NCI-H510A (cell line): ENCODE results near the gene P2RY2.
"Not testable (repeated sequence)": the region's sequence is repeated elsewhere in the genome, so short reads cannot be mapped to it uniquely, and the experiment has no call there.

ENCODE experiments used
- DNase-seq: peaks from one replicate; lab custom pipeline; 2025; lab: John Stamatoyannopoulos, UW

P2RY2 gene

DNA sequence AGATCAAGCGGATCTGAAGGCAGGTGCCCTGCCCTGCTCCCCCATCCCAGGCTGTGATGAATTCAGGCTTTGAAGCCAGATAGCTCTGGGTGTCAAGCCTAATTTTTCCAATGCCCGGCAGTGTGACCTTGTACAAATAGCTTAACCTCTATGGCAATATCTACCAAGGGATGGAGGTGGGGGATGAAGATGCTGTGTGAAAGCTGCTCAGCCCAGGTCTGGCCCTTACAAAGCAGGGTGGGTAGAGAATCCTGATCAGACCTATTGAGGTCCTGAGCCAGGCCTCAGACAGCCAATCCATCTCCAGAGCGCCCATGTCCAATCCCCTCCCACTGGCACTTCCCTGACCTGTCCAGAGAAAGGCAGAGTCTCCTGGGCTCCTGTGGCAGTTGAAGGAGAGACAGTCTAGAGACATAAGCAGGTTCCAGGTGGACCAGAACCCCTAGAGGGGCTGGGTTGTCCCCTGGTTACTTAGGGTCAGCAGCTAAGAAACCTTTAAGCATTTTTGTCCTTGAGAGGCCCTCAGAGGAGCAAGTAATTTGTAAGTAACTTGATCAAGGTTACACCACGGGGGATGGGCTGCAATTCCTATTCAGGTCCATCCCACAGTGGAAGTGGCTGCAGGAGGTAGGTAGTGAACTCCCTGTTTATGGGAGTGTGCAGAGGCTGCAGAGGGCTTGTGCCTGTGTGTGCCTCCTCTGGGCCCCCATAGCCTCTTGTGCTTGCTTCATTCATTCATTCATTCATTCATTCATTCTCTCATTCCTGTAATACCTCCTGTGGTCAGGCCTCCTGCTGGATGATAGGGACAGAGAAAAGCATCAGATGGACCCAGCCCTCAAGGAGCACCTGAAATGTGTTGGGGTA lies 10.4 kb downstream of the P2RY2 start:
- no peak for DNase-seq

DNA sequence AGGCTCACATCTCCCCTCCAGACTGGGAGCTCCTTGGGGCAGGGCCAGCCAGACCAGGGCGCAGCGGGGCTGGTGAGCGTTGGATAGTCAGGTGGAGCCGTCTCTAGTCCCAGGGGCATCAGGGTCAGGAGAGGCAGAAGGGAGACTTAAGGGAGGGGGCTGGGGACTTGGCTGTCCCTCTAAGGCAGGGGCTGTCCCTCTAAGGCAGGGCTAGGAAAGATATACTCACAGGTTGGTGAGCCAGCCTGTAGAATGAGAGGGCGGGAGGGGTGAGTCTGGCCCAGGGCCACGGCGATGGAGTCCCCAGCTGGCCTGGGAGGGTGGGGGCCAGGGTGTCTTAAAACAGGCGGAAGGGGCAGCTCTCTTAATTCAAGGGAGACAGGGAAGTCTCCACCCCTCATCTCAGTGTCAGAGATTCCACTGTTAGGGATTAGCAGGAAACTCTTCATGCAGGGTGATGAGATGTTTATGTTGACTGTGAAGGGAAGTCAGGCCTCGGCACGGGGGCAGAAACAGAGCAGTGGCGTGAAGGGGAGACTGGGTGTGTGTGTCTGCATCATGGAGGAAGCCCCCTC lies 11.3 kb downstream of the P2RY2 start:
- DNase-seq: no peak

DNA sequence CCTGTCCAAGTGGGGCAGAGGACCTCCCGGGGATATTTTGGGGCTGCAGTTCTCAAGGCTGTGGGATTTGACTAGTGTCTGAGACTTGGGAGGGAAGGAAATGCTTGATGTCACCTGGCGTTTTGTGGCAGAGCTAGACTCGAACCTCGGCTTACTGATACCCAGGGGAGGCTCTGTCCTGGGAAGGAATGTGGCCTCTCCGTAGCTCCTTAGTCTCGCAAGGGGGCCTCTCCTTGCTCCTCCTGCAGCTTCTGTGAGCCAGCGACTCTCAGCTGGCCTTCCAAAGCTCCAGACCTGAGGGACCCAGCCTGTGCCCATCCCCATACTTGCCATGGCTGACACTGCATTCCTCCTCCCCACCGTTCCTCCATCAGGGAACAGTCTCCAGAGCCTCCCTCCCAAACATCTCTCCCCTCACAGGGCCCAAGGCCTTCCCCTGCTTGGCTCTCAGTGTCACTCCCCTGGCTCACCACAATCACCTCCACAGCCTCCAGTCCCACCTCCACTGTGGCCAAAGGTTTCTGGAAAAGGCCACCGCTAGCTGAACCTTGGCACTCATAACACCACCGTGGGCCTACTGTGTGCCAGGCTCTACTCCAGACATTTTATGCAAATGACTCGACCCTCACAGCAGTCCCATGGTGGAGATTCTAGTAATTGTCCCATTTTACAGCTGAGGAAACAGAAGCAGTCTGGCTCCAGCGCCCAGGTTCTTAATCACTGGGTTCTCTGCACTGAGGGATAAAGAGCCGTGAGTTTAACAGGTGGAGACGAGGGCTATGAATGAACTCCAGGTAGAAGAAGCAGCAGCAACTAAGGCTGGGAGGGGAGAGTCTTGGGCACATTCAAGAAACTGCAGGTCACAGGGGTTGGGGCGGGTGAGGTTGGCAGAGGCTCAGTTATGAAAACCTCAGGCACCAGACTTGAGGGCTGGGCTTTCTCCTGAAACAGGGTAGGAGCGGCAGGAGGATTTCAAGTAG lies 12.1 kb downstream of the P2RY2 start:
- no peak for DNase-seq

DNA sequence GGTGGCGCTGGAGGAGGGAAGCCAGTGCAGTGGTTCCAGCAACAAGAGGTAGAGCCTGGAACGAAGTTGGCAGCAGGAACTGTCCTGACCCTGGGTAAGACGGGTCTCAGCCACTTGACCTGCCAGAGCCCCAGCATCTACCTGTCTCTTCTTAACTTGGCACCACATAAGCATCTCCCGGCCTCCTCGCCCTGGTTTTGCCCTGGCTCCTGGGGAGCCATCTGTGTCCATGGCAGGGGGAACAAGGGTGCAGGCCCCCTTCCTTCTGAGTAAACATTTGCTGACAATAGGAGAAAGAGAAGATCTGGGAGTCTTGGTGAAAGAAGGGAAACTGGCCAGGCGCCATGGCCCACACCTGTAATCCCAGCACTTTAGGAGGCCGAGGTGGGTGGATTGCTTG lies 12.8 kb downstream of the P2RY2 start:
- no peak for DNase-seq

DNA sequence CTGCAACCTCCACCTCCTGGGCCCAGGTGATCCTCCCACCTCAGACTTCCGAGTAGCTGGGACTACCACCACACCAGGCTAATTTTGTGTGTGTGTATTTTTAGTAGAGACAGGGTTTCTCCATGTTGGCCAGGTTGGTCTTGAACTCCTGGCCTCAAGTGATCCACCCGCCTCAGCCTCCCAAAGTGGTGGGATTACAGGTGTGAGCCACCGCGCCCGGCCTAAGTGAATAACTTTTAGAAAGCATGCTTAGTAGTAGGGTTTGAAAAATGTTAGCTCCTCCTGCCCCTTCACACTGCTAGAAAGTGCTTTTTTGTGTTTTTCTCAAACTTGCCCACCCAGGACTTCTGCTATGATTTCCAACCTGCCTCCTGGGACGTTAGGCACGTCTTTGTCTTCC lies 14.4 kb downstream of the P2RY2 start:
- DNase-seq: not testable (repeated sequence)

DNA sequence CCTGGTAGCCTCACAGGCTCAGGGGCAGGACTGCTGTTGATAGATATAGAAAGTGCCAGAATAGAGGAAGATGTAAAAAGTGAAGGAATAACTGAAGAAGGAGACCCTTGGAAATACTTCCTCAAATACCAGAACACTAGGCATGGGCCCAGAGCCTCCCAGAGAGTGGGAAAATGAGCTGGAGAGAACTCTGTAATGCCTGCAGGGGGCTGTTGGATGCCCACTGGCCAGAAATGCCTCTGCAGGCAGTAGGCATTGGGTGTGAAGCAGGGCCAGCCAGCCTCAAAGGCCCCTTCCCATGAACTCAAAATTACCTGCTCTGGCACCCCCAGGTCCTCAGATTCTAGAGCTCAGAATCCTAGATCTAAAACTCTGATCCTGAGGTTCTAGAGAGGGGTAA lies 15.1 kb downstream of the P2RY2 start:
- no peak for DNase-seq

DNA sequence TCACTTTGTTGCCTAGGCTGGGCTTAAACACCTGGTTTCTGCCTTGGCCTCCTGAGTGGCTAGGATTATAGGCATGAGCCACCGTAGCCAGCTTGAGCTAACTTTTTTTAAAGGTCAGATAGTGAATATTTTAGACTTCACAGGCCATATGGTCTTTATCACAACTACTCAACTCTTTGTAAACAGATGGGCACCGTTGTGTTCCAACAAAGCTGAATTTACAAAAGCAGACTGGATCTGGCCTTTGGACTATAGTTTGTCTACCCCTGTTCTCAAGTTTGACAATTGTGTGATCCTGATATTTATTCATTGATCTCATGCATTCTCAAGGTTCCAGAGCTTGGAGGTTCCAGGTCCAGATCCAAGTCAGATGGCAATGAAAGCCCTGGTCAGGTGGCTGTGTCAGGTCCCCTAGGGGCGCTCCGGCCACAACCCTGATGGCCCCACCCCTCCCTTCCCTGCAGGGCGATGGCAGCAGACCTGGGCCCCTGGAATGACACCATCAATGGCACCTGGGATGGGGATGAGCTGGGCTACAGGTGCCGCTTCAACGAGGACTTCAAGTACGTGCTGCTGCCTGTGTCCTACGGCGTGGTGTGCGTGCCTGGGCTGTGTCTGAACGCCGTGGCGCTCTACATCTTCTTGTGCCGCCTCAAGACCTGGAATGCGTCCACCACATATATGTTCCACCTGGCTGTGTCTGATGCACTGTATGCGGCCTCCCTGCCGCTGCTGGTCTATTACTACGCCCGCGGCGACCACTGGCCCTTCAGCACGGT lies 15.8 kb downstream of the P2RY2 start:
- no peak for DNase-seq

DNA sequence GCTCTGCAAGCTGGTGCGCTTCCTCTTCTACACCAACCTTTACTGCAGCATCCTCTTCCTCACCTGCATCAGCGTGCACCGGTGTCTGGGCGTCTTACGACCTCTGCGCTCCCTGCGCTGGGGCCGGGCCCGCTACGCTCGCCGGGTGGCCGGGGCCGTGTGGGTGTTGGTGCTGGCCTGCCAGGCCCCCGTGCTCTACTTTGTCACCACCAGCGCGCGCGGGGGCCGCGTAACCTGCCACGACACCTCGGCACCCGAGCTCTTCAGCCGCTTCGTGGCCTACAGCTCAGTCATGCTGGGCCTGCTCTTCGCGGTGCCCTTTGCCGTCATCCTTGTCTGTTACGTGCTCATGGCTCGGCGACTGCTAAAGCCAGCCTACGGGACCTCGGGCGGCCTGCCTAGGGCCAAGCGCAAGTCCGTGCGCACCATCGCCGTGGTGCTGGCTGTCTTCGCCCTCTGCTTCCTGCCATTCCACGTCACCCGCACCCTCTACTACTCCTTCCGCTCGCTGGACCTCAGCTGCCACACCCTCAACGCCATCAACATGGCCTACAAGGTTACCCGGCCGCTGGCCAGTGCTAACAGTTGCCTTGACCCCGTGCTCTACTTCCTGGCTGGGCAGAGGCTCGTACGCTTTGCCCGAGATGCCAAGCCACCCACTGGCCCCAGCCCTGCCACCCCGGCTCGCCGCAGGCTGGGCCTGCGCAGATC lies 16.5 kb downstream of the P2RY2 start:
- DNase-seq: no peak

DNA sequence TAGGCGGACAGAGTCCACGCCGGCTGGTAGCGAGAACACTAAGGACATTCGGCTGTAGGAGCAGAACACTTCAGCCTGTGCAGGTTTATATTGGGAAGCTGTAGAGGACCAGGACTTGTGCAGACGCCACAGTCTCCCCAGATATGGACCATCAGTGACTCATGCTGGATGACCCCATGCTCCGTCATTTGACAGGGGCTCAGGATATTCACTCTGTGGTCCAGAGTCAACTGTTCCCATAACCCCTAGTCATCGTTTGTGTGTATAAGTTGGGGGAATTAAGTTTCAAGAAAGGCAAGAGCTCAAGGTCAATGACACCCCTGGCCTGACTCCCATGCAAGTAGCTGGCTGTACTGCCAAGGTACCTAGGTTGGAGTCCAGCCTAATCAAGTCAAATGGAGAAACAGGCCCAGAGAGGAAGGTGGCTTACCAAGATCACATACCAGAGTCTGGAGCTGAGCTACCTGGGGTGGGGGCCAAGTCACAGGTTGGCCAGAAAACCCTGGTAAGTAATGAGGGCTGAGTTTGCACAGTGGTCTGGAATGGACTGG lies 17.2 kb downstream of the P2RY2 start:
- no peak for DNase-seq

DNA sequence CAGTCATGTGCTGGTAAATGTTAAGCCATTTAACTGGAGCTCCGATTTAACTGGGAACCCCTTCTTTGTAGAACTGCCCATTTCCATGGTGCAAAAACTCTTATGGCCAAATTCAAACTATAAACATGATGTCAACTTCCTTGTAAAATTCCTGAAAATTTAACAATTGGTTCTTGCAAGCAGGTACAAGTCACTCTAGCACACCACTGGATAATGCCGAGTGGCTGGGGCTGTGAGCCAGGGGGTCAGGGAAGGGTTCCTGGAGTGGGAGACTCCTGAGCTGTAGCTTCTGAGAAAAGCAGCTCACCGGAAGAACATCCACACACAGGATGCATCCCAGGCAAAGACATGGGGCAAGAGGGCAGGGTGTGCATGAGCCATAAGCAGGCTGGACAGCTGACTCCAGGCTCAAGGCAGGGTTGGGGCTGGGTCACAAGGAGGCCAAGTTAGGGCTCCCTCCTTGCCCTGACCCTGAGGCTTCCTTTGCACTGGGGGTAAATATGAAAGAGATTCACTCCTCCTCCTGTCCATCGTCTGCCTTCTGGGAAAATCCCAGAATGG lies 18.2 kb downstream of the P2RY2 start:
- DNase-seq: no peak

DNA sequence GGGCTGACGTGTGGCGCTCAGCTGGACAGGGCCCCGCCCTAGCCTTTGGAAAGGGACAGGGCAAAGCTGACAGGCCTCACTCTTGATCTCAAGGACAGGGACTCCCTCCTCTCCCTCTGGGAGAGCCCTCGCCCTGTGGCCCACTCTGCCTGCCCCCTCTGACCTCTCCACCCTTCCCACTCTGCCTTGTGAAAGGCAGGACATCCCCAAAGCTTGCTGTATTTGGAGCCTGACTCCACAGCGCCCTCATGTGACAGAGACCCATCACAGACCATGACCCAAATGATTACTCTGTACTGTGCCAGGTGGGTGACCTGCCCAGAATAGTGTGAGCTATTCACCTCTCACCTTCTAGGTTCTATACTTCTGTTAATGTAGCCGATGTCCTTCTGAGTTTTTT lies 18.8 kb downstream of the P2RY2 start:
- no peak for DNase-seq

DNA sequence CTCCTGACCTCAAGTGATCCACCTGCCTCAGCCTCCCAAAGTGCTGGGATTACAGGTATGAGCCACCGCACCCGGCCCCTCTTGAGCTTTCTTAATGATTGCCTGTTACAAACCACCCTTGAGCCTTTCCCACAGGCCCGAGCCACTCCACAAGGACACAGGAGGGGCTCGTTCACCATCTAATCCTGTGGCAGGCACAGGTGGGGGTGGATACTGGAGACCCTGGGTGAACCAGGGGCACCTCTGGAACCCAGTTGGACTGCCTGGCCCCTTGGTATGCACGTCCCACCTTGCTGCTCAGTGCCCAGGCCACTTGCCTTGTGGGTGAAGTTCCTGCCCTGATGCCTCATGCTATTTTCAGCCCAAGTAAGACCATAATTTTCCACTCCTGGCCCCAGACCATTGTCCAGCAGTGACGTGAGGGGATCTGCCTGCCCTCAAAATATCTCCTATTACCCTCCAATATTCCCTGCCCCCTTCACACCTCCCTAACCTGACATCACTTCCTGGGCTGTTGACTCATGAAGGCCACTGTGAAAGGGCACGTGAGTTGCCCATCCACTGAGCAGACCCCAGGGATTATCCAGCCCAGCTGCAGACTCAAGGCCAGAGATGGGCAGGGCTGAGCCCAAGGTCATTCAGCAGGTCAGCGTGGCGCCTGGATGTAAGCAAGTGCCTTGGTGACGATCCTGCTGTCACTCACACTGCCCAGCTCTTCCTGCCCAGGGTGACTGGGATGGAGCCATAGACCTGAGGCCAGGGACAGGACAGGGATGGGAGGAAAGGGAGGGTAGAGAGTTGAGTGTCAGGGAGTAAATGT lies 19.6 kb downstream of the P2RY2 start:
- DNase-seq: no peak

DNA sequence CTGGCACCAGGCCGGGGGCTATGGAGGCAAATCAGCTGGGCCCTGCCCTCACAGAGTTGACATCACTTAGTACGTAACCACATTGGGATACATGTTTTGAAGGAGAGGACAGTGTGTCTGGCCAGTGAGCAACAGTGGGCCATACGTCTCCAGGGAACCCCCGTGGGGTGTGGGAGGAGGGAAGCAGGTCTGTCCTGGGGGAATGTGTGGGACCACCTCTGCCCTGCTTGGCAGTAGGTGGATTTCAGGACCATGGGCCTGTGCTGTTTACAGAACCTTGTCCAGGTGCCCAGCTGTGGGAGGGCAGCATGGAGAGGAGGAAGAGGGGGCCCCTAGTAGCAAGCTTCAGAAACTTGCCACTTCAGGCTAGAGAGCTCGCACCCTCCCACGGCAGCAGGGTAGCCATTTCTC lies 21.0 kb downstream of the P2RY2 start:
- DNase-seq: no peak

DNA sequence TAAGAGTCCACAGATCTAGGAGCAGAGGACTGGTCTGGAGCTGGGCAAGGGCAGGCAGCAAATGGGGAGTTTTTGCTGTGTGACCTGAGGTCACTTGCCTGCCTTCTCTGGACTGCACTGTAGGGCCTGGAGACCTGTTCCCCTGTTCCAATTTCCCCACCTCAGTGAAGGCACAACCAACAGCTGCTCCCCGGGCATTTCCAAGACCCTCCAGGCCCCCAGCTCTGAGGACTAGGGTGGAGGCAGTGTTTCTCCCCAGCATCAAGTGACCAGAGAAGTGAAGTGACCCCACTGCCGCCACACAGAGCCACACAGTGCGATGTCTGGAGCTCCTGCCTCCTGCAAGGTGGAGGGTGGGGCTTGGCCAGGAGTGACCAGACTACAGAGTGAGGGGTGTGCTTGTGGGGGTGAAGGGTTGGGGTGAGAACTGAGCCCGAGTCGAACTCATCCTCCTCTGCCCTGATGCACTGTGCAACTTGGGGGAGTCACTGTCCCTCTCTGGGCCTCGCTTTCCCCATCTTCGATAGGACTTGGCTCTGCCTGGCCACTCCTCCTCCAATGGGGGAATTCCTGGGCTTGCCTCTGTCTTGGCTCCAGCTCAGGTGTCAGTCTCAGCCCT lies 21.6 kb downstream of the P2RY2 start:
- DNase-seq: no peak

DNA sequence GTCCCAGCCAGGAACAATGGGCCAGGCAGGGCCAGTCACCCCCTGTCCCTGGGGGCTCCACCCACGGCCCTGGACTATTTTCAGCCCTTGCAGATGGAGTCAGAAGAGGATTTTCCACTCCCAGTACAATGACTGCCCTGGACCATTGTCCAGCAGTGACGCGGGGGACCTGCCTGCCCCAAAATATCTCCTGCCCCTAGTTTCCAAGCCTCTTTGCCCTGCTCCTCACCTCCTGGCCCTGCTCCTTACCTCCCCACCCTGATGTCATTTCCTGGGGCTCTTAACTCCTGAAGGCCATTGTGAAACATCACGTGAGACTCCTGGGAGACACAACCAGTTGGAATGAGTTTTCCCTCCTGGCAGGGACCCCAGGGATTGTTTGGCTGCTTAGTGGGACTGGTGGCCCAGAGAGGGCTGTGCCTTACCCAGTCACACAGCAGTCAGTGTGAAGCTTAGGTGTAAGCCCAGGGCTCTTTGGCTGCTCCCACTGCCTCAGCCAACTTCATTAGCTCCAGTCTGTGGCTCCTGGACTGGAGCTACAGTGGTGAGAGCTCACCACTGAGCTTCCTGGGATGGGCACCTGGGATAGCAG lies 22.2 kb downstream of the P2RY2 start:
- DNase-seq: no peak

DNA sequence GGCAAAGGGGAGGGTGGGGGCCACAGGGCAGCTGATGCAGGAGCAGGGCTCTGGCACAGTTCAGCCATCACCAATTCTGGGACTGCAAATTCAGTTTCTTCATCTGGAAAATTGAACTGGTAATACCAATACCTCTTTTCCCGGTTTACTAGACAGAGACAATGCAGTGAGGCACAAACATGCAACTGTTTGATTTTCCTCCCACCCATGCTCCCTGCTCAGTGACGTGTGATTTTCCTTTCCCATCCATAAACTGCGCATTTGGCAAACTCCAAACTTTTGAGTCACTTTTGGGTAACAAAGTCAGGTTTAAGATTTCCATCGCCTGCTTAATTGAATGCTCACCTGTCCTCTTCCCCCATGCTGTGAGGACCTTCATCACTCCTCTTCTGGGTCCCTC lies 23.2 kb downstream of the P2RY2 start:
- DNase-seq: no peak

DNA sequence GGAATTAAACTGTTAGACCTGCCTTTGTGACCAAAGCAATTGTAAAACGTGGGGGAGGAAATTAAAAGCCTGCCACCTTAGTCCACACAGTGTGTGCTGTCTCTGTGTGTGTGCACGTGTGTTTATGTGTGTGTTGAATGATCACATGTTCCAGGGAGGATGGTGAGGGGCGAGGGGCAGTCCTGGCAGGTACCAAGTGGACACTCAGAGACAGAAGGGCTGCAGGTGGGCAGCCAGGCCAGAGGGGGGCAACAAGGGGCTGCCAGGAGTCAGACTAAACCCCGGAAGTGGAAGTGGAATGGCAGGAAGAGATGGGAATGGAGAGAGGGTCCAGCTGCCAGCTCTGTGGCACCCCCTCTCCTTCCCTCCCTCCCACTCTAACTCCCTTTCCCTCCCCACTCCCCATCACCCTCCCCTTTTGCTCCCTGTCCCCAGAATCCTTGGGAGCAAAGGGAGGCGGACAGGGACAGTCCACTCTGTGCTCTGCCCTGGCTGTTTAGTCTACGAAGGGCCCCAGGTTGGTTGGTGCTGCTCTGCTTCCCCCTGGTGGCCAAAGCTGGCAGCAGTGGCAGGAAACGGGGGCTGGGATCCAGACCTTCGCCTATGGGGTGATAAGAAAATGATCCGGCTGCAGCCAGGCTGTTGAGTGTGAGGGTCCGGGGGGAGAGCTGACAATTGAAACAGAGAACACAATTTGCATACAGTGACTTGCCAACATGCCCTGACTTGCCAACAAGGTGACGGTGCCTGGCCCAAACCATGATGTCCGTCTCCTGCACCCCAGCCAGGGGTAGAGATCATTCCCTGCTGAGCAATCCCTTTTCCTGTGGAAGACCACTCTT lies 24.4 kb downstream of the P2RY2 start:
- peak; percentile 74 for DNase-seq

DNA sequence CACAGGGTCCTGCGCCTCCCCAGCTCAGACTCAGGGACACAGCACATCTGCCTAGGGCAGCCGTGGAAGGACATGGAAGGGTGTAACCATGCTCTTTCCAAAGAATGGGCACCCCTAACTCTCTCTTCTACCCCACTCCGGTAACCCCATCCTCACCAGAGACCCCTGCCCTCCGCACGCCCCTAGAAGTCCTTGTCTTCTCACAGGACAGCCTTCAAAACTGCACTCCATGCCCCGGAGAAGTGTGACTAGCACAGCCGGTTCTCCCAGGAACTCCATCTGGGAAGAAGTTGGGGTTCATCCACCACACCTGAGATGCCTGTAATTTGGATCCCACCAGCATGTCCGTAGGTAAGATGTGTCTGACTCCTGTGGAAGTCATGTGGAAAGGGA lies 25.0 kb downstream of the P2RY2 start:
- DNase-seq: no peak
